Ishikawa (cell line): ENCODE results near the gene NMRAL1.

Experiments
- CEBPB ChIP-seq: IDR thresholded peaks from 2 replicates; pipeline ENCODE4 v1.6.1; 2012
- CREB1 ChIP-seq: IDR thresholded peaks from 2 replicates; pipeline ENCODE4 v1.6.1; 2012; ENCODE audit warnings: low read depth
- EGR1 ChIP-seq: IDR thresholded peaks from 2 replicates; pipeline ENCODE4 v1.6.1; 2012
- EP300 ChIP-seq: IDR thresholded peaks from 2 replicates; pipeline ENCODE4 v1.6.1; 2012; ENCODE audit warnings: borderline replicate concordance
- FOXM1 ChIP-seq: IDR thresholded peaks from 2 replicates; pipeline ENCODE4 v1.6.1; 2012; ENCODE audit warnings: low read depth, borderline replicate concordance
- NFIC ChIP-seq: IDR thresholded peaks from 2 replicates; pipeline ENCODE4 v1.6.1; 2012
- RAD21 ChIP-seq: IDR thresholded peaks from 2 replicates; pipeline ENCODE4 v1.6.1; 2012; ENCODE audit warnings: low read depth
- TAF1 ChIP-seq: IDR thresholded peaks from 2 replicates; pipeline ENCODE4 v1.6.1; 2012; ENCODE audit warnings: low read depth, mild to moderate bottlenecking
- TCF12 ChIP-seq: IDR thresholded peaks from 2 replicates; pipeline ENCODE4 v1.6.1; 2012; ENCODE audit warnings: low read depth
- TEAD4 ChIP-seq: IDR thresholded peaks from 2 replicates; pipeline ENCODE4 v1.6.1; 2012
- YY1 ChIP-seq: IDR thresholded peaks from 2 replicates; pipeline ENCODE4 v1.6.1; 2012; ENCODE audit warnings: low read depth
- ZBTB7A ChIP-seq: IDR thresholded peaks from 2 replicates; pipeline ENCODE4 v1.6.1; 2012; ENCODE audit warnings: low read depth
- TF ChIP-seq, protein P1 (sequence below): IDR thresholded peaks from 2 replicates; pipeline ENCODE4 v1.6.1; 2012
- TF ChIP-seq, protein P2 (sequence below): IDR thresholded peaks from 2 replicates; pipeline ENCODE4 v1.6.1; 2012
- TF ChIP-seq, protein P3 (sequence below): IDR thresholded peaks from 2 replicates; pipeline ENCODE4 v1.6.1; 2012; ENCODE audit warnings: low read depth, mild to moderate bottlenecking

Gene NMRAL1

DNA sequence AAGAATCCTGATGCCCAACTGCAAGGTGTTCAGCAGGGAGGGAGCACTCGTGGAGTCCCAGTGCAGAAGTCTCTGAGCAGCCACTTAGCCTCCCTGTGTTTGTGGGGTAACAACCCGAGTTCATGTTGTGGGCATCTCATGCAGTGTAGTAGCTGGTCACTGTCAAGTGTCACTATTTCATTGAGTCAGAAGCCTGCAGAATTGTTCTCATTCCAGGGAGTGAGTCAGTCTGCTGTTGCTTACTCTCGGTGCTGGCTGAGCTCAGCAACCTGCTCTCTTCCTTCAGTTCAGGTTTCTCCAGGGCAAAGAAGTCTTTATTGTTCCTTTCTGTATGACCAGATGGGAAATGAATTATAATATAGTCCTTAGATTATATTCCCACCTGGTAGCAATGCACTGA is 25.8 kb upstream of the NMRAL1 start:
- no peak for TF ChIP-seq RAD21
- TF ChIP-seq YY1: no peak
- no peak for TF ChIP-seq FOXM1
- TF ChIP-seq EP300: no peak
- TF ChIP-seq CEBPB: no peak
- TF ChIP-seq NFIC: no peak
- TF ChIP-seq, protein P1, sequence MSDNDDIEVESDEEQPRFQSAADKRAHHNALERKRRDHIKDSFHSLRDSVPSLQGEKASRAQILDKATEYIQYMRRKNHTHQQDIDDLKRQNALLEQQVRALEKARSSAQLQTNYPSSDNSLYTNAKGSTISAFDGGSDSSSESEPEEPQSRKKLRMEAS: no peak
- TF ChIP-seq, protein P2, sequence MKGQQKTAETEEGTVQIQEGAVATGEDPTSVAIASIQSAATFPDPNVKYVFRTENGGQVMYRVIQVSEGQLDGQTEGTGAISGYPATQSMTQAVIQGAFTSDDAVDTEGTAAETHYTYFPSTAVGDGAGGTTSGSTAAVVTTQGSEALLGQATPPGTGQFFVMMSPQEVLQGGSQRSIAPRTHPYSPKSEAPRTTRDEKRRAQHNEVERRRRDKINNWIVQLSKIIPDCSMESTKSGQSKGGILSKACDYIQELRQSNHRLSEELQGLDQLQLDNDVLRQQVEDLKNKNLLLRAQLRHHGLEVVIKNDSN: no peak
- TF ChIP-seq TEAD4: peak; percentile 74

DNA sequence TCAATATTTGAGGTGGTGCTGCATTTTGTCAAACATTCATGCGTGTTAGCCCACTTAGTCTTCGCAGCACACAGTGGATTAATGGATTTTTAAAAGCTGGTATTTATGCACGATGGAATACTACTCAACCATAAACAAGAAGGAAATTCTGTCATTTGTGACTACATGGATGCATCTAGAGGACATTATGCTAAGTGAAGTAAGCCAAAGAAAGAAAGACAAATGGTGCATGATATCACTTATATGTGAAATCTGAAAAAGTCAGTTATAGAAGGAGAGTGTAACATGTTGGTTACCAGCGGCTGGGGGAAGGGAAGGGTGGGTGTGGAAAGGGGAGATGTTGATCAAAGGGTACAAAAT is 24.8 kb upstream of the NMRAL1 start:
- TF ChIP-seq CEBPB (no peak), TEAD4 (no peak), YY1 (no peak), FOXM1 (no peak), TCF12 (no peak), CREB1 (no peak), EP300 (no peak), EGR1 (no peak), NFIC (no peak), ZBTB7A (no peak), TAF1 (no peak), RAD21 (no peak)
- TF ChIP-seq, protein P1: no peak
- TF ChIP-seq, protein P3, sequence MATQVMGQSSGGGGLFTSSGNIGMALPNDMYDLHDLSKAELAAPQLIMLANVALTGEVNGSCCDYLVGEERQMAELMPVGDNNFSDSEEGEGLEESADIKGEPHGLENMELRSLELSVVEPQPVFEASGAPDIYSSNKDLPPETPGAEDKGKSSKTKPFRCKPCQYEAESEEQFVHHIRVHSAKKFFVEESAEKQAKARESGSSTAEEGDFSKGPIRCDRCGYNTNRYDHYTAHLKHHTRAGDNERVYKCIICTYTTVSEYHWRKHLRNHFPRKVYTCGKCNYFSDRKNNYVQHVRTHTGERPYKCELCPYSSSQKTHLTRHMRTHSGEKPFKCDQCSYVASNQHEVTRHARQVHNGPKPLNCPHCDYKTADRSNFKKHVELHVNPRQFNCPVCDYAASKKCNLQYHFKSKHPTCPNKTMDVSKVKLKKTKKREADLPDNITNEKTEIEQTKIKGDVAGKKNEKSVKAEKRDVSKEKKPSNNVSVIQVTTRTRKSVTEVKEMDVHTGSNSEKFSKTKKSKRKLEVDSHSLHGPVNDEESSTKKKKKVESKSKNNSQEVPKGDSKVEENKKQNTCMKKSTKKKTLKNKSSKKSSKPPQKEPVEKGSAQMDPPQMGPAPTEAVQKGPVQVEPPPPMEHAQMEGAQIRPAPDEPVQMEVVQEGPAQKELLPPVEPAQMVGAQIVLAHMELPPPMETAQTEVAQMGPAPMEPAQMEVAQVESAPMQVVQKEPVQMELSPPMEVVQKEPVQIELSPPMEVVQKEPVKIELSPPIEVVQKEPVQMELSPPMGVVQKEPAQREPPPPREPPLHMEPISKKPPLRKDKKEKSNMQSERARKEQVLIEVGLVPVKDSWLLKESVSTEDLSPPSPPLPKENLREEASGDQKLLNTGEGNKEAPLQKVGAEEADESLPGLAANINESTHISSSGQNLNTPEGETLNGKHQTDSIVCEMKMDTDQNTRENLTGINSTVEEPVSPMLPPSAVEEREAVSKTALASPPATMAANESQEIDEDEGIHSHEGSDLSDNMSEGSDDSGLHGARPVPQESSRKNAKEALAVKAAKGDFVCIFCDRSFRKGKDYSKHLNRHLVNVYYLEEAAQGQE: no peak
- TF ChIP-seq, protein P2: no peak

DNA sequence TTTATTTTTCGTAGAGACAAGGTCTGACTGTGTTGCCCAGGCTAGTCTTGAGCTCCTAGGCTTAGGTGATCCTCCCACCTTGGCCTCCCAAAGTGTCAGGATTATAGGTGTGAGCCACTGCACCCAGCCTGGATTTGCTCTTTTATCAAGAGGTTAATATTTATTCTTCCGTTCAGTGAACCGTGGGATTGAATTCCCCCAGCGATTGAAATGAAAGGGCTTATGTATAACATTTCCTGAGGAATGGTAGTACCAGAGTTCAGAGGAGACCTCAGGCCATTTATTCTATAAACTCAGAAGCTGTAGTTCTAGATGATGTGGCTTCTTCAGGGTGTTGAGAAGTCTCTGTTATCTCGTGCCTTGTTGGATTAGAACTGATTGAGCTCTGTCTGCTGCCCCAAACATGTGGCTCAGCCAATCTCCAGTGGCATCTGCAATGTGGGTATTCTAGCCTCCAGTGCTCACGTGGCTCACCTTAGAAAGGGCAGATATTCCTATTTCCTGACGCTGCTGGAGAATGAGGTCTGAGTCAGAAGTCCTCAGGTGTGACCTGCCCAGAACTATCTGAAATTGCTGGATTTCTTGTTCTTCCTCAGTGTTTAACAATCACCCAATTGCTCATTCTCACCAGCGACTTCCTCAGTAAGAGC is 24.2 kb upstream of the NMRAL1 start:
- no peak for TF ChIP-seq ZBTB7A
- TF ChIP-seq, protein P1: no peak
- TF ChIP-seq NFIC: no peak
- no peak for TF ChIP-seq FOXM1
- no peak for TF ChIP-seq EP300
- no peak for TF ChIP-seq YY1
- TF ChIP-seq RAD21: no peak
- TF ChIP-seq TCF12: no peak
- no peak for TF ChIP-seq EGR1
- TF ChIP-seq CEBPB: no peak
- TF ChIP-seq, protein P2: no peak
- no peak for TF ChIP-seq TEAD4
- no peak for TF ChIP-seq TAF1
- no peak for TF ChIP-seq CREB1
- TF ChIP-seq, protein P3: no peak

DNA sequence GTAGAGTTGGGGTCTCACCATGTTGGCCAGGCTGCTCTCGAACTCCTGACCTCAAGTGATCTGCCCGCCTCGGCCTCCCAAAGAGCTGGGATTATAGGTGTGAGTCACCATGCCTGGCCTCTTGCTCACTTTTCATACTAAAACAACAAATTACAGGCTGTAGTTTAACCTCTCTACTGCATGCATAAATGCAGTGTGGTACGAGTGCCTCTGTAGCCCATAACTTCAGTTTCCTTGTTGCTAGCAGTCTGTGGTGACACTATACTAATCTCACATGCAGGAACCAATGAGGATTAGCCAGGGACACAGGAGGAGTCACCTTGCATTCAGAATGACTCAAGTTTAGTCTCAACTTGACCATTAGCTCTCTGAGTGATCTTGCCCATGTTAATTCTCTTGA is 21.9 kb upstream of the NMRAL1 start:
- TF ChIP-seq EGR1: no peak
- no peak for TF ChIP-seq TCF12
- no peak for TF ChIP-seq RAD21
- TF ChIP-seq, protein P2: no peak
- TF ChIP-seq CEBPB: no peak
- TF ChIP-seq TAF1: no peak
- TF ChIP-seq, protein P3: no peak
- no peak for TF ChIP-seq ZBTB7A
- no peak for TF ChIP-seq NFIC
